Duodenal mucosa (tissue), 2 donors: ENCODE measurements around the gene SYCN.

ENCODE experiments used
- H3K27ac ChIP-seq: one replicate; pipeline ENCODE4 v1.7.0; 2013; ENCODE audit warnings: low read depth, low read length
- H3K27me3 ChIP-seq, 2 donors: one replicate each; pipeline ENCODE4 v1.7.0; 2013; ENCODE audit warnings: low read length in 2 of 2, control low read depth in 1 of 2; ENCODE audit not compliant: insufficient read depth in 2 of 2, control insufficient read depth in 1 of 2
- H3K36me3 ChIP-seq, 2 donors: one replicate each; pipeline ENCODE4 v1.7.0; 2013; ENCODE audit warnings: low read length in 2 of 2, control low read depth in 1 of 2; ENCODE audit not compliant: insufficient read depth in 2 of 2, control insufficient read depth in 1 of 2
- H3K4me1 ChIP-seq, 2 donors: one replicate each; pipeline ENCODE4 v1.7.0; 2013; ENCODE audit warnings: low read length in 2 of 2, control low read depth in 1 of 2; ENCODE audit not compliant: insufficient read depth in 2 of 2, control insufficient read depth in 1 of 2
- H3K4me3 ChIP-seq, 2 donors: one replicate each; pipeline ENCODE4 v1.7.0; 2013; ENCODE audit warnings: low read length in 2 of 2, low read depth in 1 of 2
- H3K9ac ChIP-seq, 2 donors: one replicate each; pipeline ENCODE4 v1.7.0; 2013; ENCODE audit warnings: low read length in 2 of 2, low read depth in 1 of 2
- H3K9me3 ChIP-seq, 2 donors: one replicate each; pipeline ENCODE4 v1.7.0; 2013; ENCODE audit warnings: low read length in 2 of 2, control low read depth in 1 of 2; ENCODE audit not compliant: control insufficient read depth in 1 of 2

Gene SYCN

GRCh38 chr19:39206122-39206521 is 2.1 kb upstream of the SYCN start:
- no peaks in the 10 kb centered on the region for H3K36me3 ChIP-seq
- H3K27me3 ChIP-seq = peaks cover 19 to 32% of the 10 kb centered on the region in 2 donors
- no peaks in the 10 kb centered on the region for H3K9me3 ChIP-seq
- no peaks in the 10 kb centered on the region for H3K4me1 ChIP-seq
- no peak overlapping the region for H3K9ac ChIP-seq
- H3K27ac ChIP-seq = no peak overlapping the region
- no peak overlapping the region for H3K4me3 ChIP-seq

DNA sequence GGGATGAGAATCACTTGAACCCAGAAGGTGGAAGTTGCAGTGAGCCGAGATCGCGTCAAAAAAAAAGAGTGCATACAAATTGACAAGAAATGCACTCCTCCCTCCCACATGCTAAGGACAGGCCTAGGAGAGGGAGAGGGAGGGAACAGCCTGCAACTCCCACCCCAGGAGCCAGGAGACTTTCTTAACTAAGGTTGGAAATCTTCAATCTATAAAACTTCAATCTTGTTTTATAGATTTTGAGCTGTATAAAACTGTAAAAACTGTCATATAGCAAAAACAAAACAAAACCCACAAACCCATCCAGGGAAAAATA is 1.3 kb upstream of the SYCN start:
- Histone ChIP-seq H3K27ac (no peak overlapping the region), H3K36me3 (no peaks in the 10 kb centered on the region), H3K4me3 (no peak overlapping the region), H3K27me3 (peaks cover 19 to 39% of the 10 kb centered on the region in 2 donors), H3K4me1 (no peaks in the 10 kb centered on the region), H3K9me3 (no peaks in the 10 kb centered on the region), H3K9ac (no peak overlapping the region)

DNA sequence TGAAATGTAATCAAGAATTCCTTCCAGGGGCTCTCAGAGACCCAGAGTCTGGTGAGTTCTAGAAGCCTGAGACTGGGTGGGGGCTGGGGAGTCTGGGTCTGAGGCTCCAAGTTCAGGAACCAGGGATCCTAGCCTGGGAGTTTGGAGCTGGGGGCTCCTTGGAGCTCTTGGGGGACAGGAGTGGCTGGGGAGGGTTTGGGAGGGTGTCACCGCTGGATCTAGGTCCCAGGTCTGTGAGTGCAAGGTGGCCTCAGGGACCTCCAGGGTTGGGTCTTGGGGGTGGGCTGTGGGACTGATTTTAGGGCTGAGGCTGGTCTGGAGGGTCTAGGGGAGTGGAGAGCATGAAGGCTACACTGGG is 1.1 kb downstream of the SYCN start:
- no peak overlapping the region for H3K4me3 ChIP-seq
- H3K9ac ChIP-seq = no peak overlapping the region
- H3K27ac ChIP-seq = no peak overlapping the region
- H3K36me3 ChIP-seq = no peaks in the 10 kb centered on the region
- no peaks in the 10 kb centered on the region for H3K9me3 ChIP-seq
- H3K27me3 ChIP-seq = peaks cover 27 to 57% of the 10 kb centered on the region in 2 donors
- no peaks in the 10 kb centered on the region for H3K4me1 ChIP-seq

- no peaks in the 10 kb centered on the region for H3K9me3 ChIP-seq
- H3K27ac ChIP-seq = no peak overlapping the region
- no peaks in the 10 kb centered on the region for H3K36me3 ChIP-seq
- H3K9ac ChIP-seq = no peak overlapping the region
- peaks cover 2 to 7% of the 10 kb centered on the region in 2 donors for H3K4me1 ChIP-seq
- H3K27me3 ChIP-seq = peaks cover 44 to 78% of the 10 kb centered on the region in 2 donors
- no peak overlapping the region for H3K4me3 ChIP-seq
Observed at GRCh38 chr19:39200803-39201115, 3.3 kb downstream of the SYCN start.

DNA sequence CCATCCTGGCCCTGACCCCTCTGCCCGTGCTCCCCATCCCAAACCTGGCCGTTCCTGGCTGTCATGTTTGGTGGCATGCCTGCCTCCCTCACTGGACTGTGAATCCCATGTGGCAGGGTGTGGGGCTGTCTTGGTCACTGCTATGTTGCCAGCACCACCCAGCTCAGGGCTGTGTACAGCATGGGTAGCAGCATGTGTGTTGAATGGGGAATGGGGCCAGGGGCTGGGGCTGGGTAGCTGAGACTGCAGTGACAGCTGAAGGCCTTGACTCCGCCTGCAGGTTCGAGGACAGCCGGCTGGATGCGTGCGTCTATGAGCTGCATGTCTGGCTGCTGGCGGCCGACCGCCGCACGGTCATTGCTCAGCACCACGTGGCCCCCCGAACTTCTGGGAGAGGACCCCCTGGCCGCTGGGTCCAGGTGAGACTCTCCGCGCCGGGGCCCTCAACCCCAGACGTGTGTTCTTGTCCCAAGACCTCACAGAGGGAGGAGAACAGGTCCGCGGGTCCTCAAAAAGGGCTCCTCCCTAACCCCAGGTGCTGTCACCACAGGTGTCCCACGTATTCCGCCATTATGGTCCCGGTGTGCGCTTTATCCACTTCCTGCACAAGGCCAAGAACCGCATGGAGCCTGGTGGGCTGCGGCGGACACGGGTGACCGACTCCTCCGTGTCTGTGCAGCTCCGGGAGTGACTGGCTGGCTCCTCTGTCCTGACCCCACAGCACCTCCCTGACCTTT is 3.8 kb downstream of the SYCN start:
- H3K36me3 ChIP-seq = no peaks in the 10 kb centered on the region
- H3K4me3 ChIP-seq = no peak overlapping the region
- no peak overlapping the region for H3K9ac ChIP-seq
- peaks cover 46 to 80% of the 10 kb centered on the region in 2 donors for H3K27me3 ChIP-seq
- H3K27ac ChIP-seq = no peak overlapping the region
- H3K4me1 ChIP-seq = peaks cover 7 to 9% of the 10 kb centered on the region in 2 donors
- no peaks in the 10 kb centered on the region for H3K9me3 ChIP-seq

DNA sequence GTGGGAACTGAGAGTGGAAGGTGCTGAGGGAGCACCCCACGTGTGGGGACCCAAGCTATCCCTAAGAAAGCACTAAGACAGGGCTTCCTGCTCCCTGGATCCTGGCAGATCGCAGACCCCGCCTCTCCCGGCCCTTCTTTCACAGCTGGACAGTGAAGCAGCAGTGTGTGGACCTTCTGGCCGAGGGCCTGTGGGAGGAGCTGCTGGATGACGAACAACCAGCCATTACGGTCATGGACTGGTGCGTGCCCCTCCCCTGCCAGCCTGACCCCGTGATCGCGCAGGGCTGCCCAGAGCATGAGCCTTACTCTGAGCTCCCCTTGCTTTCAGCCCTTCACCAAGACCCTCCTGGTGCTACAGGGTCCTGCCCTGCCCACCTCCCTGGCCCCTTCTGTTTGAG is 5.0 kb downstream of the SYCN start:
- Histone ChIP-seq H3K4me1 (peaks cover 16% of the 10 kb centered on the region in 2 donors), H3K27ac (no peak overlapping the region), H3K9ac (no peak overlapping the region), H3K36me3 (no peaks in the 10 kb centered on the region), H3K4me3 (no peak overlapping the region), H3K27me3 (peaks cover 46 to 75% of the 10 kb centered on the region in 2 donors), H3K9me3 (no peaks in the 10 kb centered on the region)

DNA sequence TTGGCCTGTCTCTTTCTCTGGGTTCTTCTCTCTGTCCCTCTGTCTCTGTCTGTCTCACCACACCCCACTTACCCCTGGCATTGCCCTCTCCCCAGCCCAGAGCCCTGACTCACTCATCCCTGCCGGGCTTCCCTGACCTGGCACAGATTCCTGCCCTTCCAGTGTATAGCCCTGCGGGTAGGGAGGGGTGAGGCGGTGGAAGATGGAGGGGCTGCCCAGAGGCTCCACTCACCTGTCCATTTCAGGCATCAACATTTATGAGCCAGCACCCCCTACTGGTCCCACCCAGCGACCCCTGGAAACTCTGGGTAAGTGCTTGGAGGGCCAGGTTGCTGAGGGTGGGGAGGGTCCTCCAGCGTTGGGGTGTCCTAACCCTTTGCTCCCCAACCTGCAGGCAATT is 6.3 kb downstream of the SYCN start:
- no peak overlapping the region for H3K4me3 ChIP-seq
- no peaks in the 10 kb centered on the region for H3K9me3 ChIP-seq
- peaks cover 19 to 23% of the 10 kb centered on the region in 2 donors for H3K4me1 ChIP-seq
- peaks cover 39 to 63% of the 10 kb centered on the region in 2 donors for H3K27me3 ChIP-seq
- no peaks in the 10 kb centered on the region for H3K36me3 ChIP-seq
- no peak overlapping the region for H3K9ac ChIP-seq
- no peak overlapping the region for H3K27ac ChIP-seq

DNA sequence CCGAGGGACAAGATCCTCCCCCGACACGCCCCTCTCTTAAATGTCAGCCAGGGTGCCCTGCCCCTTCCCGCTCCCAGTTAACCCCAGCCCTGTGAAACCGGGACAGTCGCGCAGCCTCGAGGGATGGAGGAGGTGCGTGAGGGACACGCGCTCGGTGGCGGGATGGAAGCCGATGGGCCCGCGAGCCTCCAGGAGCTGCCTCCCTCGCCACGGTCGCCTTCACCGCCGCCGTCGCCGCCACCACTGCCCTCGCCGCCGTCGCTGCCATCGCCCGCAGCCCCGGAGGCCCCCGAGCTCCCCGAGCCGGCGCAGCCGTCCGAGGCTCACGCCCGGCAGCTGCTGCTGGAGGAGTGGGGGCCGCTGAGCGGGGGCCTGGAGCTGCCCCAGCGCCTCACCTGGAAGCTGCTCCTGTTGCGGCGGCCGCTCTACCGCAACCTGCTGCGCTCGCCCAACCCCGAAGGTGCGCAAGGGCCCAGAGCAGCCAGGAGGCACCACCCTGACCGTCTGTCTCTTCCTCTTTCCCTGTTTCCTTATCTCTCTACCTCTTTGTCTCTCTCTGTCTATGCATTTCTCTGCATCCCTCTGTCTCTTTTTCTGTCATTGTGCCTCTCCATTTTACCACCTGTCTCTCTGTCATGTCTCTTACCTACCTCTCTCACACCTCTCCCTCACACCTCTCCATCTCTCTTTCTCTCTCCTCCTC is 7.1 kb downstream of the SYCN start, which contains the start of gene NCCRP1:
Gene NCCRP1 (plus strand): TSS at position 105 of the 703 bp plus-strand sequence. CDS start 19 bp downstream, at position 124.
- H3K4me3 ChIP-seq = peak within 1 kb of the TSS in 1 of 2 donors; percentile 16

GRCh38 chr19:39196320-39196719 is 7.7 kb downstream of the SYCN start:
- Histone ChIP-seq H3K9me3 (no peaks in the 10 kb centered on the region), H3K9ac (no peak overlapping the region), H3K27me3 (peaks cover 31 to 51% of the 10 kb centered on the region in 2 donors), H3K36me3 (no peaks in the 10 kb centered on the region), H3K27ac (no peak overlapping the region), H3K4me3 (no peak overlapping the region), H3K4me1 (peaks cover 19 to 23% of the 10 kb centered on the region in 2 donors)

More for the DNA sequence above, 7.1 kb downstream of the SYCN start, which contains the start of gene NCCRP1:
- Histone ChIP-seq H3K27me3 (peaks cover 34 to 57% of the 10 kb centered on the region in 2 donors), H3K36me3 (no peaks in the 10 kb centered on the region), H3K9ac (no peak within 1 kb of the TSS), H3K27ac (no peak within 1 kb of the TSS), H3K4me1 (peaks cover 19 to 23% of the 10 kb centered on the region in 2 donors), H3K9me3 (no peaks in the 10 kb centered on the region)

- H3K4me3 ChIP-seq = no peak overlapping the region
- H3K9me3 ChIP-seq = no peaks in the 10 kb centered on the region
- peaks cover 31 to 47% of the 10 kb centered on the region in 2 donors for H3K27me3 ChIP-seq
- no peaks in the 10 kb centered on the region for H3K36me3 ChIP-seq
- peaks cover 19 to 23% of the 10 kb centered on the region in 2 donors for H3K4me1 ChIP-seq
- H3K9ac ChIP-seq = no peak overlapping the region
- H3K27ac ChIP-seq = no peak overlapping the region
Observed at GRCh38 chr19:39195755-39196154, 8.3 kb downstream of the SYCN start.
